Activated naive CD4-positive, alpha-beta T cell (primary cell): Measurements from ENCODE around the gene HDAC1.
A peak's percentile ranks its signal among the peaks of the same experiment; 100 is the strongest.

Experiments
- DNase-seq, 4 experiments: peaks; one replicate each; lab custom pipeline; 2025; lab: John Stamatoyannopoulos, UW

The HDAC1 gene

GRCh38 chr1:32330558-32331151 is 38.8 kb downstream of the HDAC1 start:
- no peak for DNase-seq

GRCh38 chr1:32331549-32331948 is 39.7 kb downstream of the HDAC1 start:
- no peak for DNase-seq

DNA sequence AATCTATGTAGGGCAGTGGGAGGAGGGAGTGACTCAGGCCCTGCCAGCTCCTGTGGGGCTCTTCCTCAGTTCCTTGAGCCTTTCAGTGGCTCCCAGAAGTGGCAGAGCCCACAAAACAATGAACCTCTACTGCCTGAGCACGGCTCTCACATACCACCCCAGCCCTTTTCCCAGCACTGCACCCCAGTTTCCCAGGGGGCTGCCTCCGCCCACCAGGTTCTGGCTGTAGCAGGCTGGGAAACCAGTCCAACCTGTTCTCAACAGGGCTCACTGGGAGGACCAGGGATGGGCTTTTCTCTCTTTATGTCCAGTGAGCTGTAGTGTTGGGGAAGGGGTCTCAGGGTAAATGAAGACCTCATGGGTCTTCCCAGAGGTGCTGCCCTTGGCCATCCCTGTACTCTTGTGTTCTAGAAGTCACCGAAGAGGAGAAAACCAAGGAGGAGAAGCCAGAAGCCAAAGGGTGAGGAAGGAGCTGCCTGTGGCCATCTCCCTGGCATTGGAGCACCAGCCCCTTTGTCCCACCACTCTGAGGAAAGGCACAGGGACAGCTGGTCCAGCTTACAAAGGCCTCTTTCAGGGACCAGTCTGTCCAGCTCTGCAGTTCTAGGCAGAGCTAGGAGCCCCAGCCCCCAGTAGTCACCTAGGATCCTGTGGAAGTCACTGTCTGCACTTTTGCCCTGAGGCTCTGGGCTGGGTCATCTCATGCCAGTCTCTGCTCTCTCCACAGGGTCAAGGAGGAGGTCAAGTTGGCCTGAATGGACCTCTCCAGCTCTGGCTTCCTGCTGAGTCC is 40.6 kb downstream of the HDAC1 start:
- DNase-seq, result no peak

DNA sequence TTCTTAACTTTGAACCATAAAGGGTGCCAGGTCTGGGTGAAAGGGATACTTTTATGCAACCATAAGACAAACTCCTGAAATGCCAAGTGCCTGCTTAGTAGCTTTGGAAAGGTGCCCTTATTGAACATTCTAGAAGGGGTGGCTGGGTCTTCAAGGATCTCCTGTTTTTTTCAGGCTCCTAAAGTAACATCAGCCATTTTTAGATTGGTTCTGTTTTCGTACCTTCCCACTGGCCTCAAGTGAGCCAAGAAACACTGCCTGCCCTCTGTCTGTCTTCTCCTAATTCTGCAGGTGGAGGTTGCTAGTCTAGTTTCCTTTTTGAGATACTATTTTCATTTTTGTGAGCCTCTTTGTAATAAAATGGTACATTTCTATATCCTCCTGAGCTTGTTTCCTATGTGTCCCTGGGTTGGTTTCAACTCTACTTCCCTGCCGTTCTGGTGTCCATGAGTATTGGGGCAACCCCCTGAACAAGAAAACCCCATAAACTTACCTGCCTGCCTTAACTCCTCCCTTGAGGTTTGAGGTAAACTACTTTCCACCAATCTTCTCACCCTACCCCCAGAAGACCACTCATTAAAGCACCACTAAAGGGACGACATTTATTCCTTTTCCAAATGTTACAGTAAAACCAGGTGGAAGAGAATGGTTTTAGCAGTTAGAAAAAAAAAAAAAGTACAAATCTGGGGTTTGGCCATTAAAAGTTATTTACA is 41.5 kb downstream of the HDAC1 start:
- DNase-seq, result no peak

- no peak for DNase-seq
Measured at GRCh38 chr1:32334274-32334861, 42.5 kb downstream of the HDAC1 start.

DNA sequence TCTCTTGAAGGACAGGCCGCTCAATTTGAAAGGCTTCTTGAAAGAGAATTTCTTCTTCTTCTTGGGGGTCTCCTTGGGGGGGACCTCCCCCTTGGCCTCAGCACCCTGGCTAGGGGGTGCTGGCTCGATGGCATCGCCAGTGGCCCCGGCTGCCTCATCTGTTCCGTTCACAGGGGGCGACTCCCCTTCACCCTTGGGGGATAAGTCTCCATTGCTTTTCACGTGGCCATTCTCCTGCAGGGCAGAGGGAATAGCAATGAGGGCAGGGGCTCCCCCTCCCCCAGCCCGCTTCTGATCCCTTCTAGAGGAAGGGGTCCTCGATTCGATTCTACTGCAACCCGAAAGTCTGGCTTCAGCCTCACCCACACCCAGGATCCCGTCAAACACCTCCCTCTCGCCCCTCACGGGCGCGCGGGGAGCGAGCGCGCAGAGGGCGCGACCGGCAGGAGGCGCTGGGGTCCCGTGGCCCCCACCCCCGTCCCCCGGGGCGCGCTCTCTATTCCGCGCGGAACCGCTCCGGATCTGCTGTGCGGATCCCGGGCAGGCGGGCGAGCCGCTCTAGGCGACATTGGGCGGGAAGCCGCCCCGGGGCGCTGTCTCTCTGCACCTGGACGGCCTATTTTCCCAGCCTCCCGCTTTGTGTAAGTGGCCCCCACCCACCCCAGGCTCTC is 43.1 kb downstream of the HDAC1 start:
- peak; percentile 24 to 74 (median 40) for DNase-seq

GRCh38 chr1:32335535-32335789 is 43.6 kb downstream of the HDAC1 start:
- DNase-seq, result no peak

GRCh38 chr1:32335790-32336590 is 44.1 kb downstream of the HDAC1 start, which contains the start of gene MARCKSL1:
Gene MARCKSL1, minus strand, starts transcription at chr1:32336233. Its CDS starts 200 bp downstream, at chr1:32336033.
- peak; percentile 57 to 90 (median 75) for DNase-seq

- DNase-seq, result no peak
Measured at GRCh38 chr1:32336591-32336932, 44.7 kb downstream of the HDAC1 start.

GRCh38 chr1:32336963-32337675 is 45.2 kb downstream of the HDAC1 start:
- DNase-seq, result no peak

DNA sequence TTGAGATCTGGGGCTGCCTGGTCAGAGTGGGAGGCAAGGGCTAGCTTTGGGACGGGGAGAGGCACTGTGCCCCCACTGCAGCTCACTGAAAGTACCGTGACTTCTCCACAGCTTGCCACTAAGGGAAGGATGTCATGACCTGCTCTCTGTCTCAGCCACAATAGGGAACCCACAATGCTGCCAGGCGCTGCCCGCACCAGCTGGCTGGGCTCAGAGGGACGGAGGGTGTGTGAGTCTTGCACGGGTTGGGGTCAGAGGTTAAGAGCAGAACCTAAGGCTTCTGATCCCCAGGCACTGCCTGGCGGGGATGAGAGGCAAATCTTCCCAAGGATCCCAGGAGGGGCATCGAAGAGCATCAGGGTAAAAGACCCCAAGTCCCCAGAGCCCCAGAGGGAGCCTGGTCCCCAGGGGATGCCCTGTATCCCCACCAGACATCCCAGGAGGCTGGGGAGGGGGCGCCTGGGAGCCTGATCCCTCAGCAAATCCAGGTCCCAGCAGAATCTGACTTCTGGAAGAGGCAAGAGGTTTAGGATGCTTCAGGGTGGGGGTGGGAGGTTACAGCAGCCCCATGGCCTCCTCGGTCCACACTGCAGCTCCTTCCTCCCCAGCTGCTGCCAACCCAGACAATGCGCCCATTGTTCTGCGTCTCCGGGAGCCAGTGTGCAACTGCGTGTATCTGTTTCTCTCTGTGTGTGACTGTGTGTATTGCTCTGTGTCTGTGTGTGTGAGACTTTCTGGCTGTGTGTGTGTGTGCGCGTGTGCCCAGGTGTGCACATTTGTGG is 46.2 kb downstream of the HDAC1 start:
- no peak for DNase-seq

DNA sequence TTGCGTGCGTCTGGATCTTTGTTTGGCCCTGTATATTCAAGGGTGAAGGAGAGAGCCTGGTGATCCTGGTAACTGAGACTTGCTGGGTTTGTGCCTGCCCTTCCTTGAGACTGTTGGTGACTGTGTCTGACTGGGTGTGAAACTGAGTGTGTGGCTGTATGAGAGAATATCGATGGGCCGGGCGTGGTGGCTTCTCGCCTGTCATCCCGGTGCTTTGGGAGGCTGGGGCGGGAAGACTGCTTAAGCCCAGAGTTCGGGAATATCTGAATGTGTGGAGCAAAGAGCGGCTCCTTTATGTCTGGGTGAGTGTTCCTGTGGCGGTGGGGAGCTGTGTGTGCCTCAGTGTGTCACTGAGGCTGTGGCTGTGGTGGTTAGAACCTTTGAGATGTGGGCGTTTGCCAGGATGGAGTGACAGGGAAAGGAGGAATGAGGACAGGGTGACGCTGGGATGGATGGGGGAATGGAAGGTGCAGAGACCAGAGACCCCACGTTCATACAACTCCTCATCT is 46.8 kb downstream of the HDAC1 start:
- DNase-seq, result no peak

DNA sequence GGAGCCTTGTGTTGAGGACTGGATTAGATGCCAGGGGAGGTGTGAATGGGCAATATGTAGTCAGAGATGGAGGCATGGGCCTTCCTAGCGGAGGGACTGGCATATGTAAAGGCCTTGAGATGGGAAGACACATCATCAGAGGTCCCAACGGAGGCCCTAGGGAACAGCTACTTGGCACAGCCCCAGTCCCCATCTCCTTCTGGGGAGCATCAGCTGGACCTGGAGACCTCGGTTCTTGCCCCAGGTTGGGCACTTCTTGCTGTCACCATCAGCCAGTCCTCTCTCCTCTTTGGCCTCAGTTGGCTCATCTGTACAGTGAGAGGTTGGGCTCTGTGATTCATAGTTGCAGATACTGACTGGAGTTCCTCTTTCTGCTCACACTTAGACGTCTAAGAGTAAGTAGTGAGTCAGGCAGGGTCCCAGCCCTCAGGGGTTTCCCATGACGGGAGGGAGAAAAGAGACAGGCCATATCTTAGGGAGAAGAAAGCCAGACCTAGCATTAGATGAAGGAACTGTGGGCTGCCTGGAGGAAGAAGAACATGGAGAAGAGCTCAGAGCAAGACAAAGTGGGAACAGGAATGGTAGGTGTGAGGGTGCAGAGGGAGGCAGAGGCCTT is 47.6 kb downstream of the HDAC1 start:
- DNase-seq, result no peak

- DNase-seq, result no peak
Measured at GRCh38 chr1:32341186-32341757, 49.4 kb downstream of the HDAC1 start.

- no peak for DNase-seq
Measured at GRCh38 chr1:32341971-32342370, 50.1 kb downstream of the HDAC1 start.

- DNase-seq, result no peak
Measured at GRCh38 chr1:32342704-32343103, 50.8 kb downstream of the HDAC1 start.

DNA sequence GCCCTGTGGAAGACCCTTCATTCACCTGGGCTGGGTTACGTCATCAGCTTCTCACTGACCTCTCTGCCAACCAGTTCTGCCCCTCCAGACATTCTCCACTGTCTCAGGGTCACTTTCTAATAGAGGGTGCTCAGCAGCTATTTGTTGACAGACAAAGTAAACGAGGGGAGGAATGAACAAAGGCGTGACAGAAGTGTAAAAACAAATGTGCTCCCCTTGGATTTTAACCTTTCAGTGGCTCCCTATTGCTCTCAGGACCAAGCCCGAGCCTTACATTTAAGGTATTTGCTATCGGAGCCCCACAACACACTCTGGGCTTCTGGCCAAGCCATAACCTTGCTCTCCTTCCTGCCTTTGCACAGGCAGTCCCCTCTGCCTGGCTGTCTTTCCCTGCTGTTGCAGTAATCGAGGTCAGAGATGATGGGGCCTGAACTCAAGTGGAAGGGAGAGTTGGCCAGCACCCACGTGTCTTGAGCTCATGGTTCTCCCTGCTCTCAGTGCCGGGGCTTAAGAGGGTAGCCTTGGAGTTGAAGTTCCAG is 53.5 kb downstream of the HDAC1 start:
- DNase-seq, result no peak

- no peak for DNase-seq
Measured at GRCh38 chr1:32346532-32347157, 54.8 kb downstream of the HDAC1 start.
